ENCODE results near the gene PORCN. TPM values are rescaled to one million over a fixed set of nuclear protein-coding genes. Genes with fewer than 3 reads are reported as not detected.
A peak's percentile ranks its signal among the peaks of the same experiment; 100 is the strongest.

The PORCN gene
- total and polyA plus RNA-seq, 2 of the 13 experiments (the other 11 are each of a cell fraction or from before 2014, with no cell fraction given): 3.9 to 5.8 TPM

DNA sequence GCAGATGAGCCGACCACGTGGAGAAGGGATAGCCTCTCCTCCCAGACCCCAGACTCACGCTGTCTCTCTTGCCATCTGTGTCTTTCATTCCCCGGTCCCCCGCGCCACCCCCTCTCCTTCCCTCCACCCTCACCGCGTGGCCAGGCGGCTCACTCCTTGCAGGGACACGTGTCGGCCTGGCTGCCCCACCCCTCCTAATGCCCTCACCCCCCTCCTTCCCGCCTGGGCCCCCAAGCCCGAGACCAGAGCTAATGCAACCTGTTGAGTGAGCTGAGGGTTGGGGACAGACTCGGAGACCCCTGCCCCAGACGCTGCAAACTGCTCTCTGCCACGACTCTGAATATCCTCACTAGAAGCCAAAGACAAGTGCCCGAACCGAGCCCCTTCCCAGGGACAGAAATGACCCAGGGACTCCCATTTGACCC, 40.5 kb upstream of the PORCN start (continued):
- TF ChIP-seq, protein P1, sequence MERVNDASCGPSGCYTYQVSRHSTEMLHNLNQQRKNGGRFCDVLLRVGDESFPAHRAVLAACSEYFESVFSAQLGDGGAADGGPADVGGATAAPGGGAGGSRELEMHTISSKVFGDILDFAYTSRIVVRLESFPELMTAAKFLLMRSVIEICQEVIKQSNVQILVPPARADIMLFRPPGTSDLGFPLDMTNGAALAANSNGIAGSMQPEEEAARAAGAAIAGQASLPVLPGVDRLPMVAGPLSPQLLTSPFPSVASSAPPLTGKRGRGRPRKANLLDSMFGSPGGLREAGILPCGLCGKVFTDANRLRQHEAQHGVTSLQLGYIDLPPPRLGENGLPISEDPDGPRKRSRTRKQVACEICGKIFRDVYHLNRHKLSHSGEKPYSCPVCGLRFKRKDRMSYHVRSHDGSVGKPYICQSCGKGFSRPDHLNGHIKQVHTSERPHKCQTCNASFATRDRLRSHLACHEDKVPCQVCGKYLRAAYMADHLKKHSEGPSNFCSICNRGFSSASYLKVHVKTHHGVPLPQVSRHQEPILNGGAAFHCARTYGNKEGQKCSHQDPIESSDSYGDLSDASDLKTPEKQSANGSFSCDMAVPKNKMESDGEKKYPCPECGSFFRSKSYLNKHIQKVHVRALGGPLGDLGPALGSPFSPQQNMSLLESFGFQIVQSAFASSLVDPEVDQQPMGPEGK (CRISPR knock-in tag; IDR thresholded peaks at IDR 0.05): 0 out of 2 replicates have a peak, but pooled peaks have one; percentile 21
- TF ChIP-seq, protein P2, sequence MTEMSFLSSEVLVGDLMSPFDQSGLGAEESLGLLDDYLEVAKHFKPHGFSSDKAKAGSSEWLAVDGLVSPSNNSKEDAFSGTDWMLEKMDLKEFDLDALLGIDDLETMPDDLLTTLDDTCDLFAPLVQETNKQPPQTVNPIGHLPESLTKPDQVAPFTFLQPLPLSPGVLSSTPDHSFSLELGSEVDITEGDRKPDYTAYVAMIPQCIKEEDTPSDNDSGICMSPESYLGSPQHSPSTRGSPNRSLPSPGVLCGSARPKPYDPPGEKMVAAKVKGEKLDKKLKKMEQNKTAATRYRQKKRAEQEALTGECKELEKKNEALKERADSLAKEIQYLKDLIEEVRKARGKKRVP (CRISPR knock-in tag; IDR thresholded peaks at IDR 0.05): no peak
- TF ChIP-seq ZNF556 (CRISPR knock-in tag; IDR thresholded peaks at IDR 0.05; ENCODE audit: borderline replicate concordance) (no peak), ZNF180 (CRISPR knock-in tag; IDR thresholded peaks at IDR 0.05; ENCODE audit: borderline replicate concordance, low read depth) (no peak), SAP130 (CRISPR knock-in tag; IDR thresholded peaks at IDR 0.05; ENCODE audit: low read depth) (peak; percentile 48; the same call in 1 of the 2 replicates)

DNA sequence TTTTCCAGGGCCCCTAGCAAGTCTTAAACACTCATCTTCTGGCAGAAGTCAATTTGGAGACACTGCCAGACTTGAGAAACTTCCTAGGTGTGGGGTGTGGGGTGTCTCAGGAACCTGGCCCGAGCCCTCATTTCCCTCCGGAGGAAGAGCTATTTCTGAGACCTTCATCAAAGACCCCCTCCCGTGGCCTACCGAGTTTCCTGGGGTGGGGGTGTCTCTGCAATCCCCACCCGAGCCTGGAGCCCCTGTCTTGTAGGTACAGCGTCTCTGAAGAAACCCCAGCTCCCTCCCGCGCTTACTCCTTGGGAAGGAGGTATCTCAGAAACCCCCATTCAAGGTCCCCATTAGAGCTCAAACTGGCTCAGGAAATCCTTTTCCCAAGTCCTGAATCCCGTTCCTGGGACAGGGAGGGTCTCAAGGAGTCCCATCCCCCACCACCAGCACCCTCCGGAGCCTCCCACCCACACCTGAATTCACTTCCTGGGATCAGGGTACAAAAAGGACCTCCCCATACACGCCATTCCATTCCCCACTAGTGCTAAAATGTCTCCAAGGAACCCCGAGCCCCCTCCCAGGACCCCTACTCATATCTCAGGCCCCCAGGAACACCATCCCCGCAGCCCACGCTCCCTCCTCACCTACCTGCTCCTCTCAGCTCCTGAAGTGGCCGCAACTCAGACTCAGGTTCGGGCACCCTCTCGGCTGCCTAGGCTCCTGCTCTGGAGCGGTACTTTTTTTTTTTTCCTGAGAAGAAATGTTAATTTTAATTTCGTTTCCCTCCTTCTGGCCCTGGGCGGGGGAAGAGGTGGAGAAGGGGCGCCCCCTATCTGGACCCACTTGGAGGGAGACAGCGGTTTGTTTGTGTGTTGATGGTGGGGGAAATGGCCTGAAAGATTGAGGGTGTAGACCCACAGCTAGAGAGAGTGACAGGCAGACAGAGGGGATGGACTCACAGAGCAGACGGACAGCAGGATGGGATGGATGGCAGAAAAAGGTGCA, 39.8 kb upstream of the PORCN start:
- ATAC-seq (peak; percentile 13), FAIRE-seq (no peak), DNase-seq (ENCODE audit: low spot score) (no peak)
- no peaks in the 10 kb centered on the region; a peak in 1 of 5 replicates for H3K27me3 ChIP-seq (ENCODE audit: control insufficient read depth in 1 of 2, insufficient read depth in 2 of 2, low read length in 2 of 2)
- peaks cover 2% of the 10 kb centered on the region; the same call in 1 of the 2 replicates for H4K20me1 ChIP-seq (ENCODE audit: insufficient read depth, low read length)
- peaks cover 65% of the 10 kb centered on the region for H3K4me1 ChIP-seq (ENCODE audit: insufficient read depth, low read length)
- peak overlapping the region; percentile 63 to 74 (median 74) for H3K4me3 ChIP-seq (replicated peaks in 1 of 3; ENCODE audit: insufficient read depth in 1 of 3, low read depth in 2 of 3, low read length in 3 of 3)
- intact Hi-C loops (cut with micrococcal nuclease; ENCODE audit: unreplicated experiment): no loop called here
- H2AFZ ChIP-seq (ENCODE audit: low read length): peak overlapping the region; percentile 27
- H3K9ac ChIP-seq (ENCODE audit: insufficient read depth, low read depth, low read length): peak overlapping the region; percentile 73
- no peaks in the 10 kb centered on the region for H3K36me3 ChIP-seq (replicated peaks in 1 of 2; ENCODE audit: control insufficient read depth in 1 of 2, insufficient read depth in 2 of 2, low read length in 2 of 2)
- H3K4me2 ChIP-seq (ENCODE audit: low read depth, low read length): peak overlapping the region; percentile 96
- ChIA-PET CTCF (ENCODE audit: low intra/inter-chr PET ratio, low total read pairs) (no interaction called here), POLR2A (interaction anchor here (1.8 to 3.7 kb wide), 3 partner anchors 13 to 53 kb away, joined by 7 to 16 read pairs (median 8); partner anchors contain the start of gene EBP)
- H3K79me2 ChIP-seq (ENCODE audit: insufficient read depth, low read length): peaks cover 8% of the 10 kb centered on the region
- TSS peak; percentile 70 for BruUV-seq (replicated peaks)
- WGBS (ENCODE audit: low lambda C conversion rate): 0% methylated on average over 11 of the region's 23 CpGs
- in situ Hi-C loops (cut with HindIII; ENCODE audit: extremely low pct_ligation_motif_present, low pct_unique_long_range_greater_than_20kb): no loop called here
- H3K9me3 ChIP-seq (ENCODE audit: low read length): no peaks in the 10 kb centered on the region
- H3K27ac ChIP-seq (ENCODE audit: extremely low read length, insufficient read depth, low read length): peak overlapping the region; percentile 67
- TF ChIP-seq STAG1 (CRISPR knock-in tag; IDR thresholded peaks at IDR 0.05) (peak; percentile 26), ZNF260 (CRISPR knock-in tag; IDR thresholded peaks at IDR 0.05; ENCODE audit: borderline replicate concordance, low read depth) (no peak), PTBP1 (IDR thresholded peaks at IDR 0.05; ENCODE audit: low read depth, low read length, poor library complexity, severe bottlenecking) (no peak), RFXAP (CRISPR knock-in tag; IDR thresholded peaks at IDR 0.05; ENCODE audit: borderline replicate concordance) (no peak), GATAD2A (CRISPR knock-in tag; IDR thresholded peaks at IDR 0.05) (0 out of 2 replicates have a peak, but pooled peaks have one; percentile 14)
- TF ChIP-seq, protein P3, sequence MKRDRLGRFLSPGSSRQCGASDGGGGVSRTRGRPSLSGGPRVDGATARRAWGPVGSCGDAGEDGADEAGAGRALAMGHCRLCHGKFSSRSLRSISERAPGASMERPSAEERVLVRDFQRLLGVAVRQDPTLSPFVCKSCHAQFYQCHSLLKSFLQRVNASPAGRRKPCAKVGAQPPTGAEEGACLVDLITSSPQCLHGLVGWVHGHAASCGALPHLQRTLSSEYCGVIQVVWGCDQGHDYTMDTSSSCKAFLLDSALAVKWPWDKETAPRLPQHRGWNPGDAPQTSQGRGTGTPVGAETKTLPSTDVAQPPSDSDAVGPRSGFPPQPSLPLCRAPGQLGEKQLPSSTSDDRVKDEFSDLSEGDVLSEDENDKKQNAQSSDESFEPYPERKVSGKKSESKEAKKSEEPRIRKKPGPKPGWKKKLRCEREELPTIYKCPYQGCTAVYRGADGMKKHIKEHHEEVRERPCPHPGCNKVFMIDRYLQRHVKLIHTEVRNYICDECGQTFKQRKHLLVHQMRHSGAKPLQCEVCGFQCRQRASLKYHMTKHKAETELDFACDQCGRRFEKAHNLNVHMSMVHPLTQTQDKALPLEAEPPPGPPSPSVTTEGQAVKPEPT (CRISPR knock-in tag; IDR thresholded peaks at IDR 0.05; ENCODE audit: low read depth): no peak
- TF ChIP-seq, protein P4, sequence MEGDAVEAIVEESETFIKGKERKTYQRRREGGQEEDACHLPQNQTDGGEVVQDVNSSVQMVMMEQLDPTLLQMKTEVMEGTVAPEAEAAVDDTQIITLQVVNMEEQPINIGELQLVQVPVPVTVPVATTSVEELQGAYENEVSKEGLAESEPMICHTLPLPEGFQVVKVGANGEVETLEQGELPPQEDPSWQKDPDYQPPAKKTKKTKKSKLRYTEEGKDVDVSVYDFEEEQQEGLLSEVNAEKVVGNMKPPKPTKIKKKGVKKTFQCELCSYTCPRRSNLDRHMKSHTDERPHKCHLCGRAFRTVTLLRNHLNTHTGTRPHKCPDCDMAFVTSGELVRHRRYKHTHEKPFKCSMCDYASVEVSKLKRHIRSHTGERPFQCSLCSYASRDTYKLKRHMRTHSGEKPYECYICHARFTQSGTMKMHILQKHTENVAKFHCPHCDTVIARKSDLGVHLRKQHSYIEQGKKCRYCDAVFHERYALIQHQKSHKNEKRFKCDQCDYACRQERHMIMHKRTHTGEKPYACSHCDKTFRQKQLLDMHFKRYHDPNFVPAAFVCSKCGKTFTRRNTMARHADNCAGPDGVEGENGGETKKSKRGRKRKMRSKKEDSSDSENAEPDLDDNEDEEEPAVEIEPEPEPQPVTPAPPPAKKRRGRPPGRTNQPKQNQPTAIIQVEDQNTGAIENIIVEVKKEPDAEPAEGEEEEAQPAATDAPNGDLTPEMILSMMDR (CRISPR knock-in tag; IDR thresholded peaks at IDR 0.05): peak; percentile 58

All from HepG2 (cell line).